Stimulated activated CD4-positive, alpha-beta T cell treated with anti-CD3 and anti-CD28 coated beads, Interleukin-2, amount 100 ng/mL, for 4 hours (primary cell): ENCODE results near the gene LARGE1.
"Not testable (repeated sequence)": the region's sequence is repeated elsewhere in the genome, so short reads cannot be mapped to it uniquely, and the experiment has no call there.

Experiments used
- DNase-seq: peaks from one replicate; pipeline ENCODE4 v3.0.0-alpha.2; 2020; ENCODE audit warnings: low read depth

Gene LARGE1

GRCh38 chr22:33591946-33592345, 328.3 kb downstream of the LARGE1 start:
- no peak for DNase-seq

GRCh38 chr22:33589297-33589696, 331.0 kb downstream of the LARGE1 start:
- no peak for DNase-seq

- no peak for DNase-seq
Observed at GRCh38 chr22:33588860-33589259, 331.4 kb downstream of the LARGE1 start.

- DNase-seq: no peak
Observed at GRCh38 chr22:33584152-33584551, 336.1 kb downstream of the LARGE1 start.

- DNase-seq: no peak
Observed at GRCh38 chr22:33582822-33583400, 337.4 kb downstream of the LARGE1 start.

- no peak for DNase-seq
Observed at GRCh38 chr22:33580310-33580709, 340.0 kb downstream of the LARGE1 start.

GRCh38 chr22:33579448-33580093, 340.7 kb downstream of the LARGE1 start:
- no peak for DNase-seq

- no peak for DNase-seq
Observed at GRCh38 chr22:33578752-33579151, 341.5 kb downstream of the LARGE1 start.

GRCh38 chr22:33577862-33578411, 342.3 kb downstream of the LARGE1 start:
- no peak for DNase-seq

- no peak for DNase-seq
Observed at GRCh38 chr22:33576205-33576604, 344.1 kb downstream of the LARGE1 start.

GRCh38 chr22:33575771-33576170, 344.5 kb downstream of the LARGE1 start:
- no peak for DNase-seq

- no peak for DNase-seq
Observed at GRCh38 chr22:33575041-33575440, 345.2 kb downstream of the LARGE1 start.

GRCh38 chr22:33573479-33573878, 346.8 kb downstream of the LARGE1 start:
- no peak for DNase-seq

GRCh38 chr22:33572086-33572485, 348.2 kb downstream of the LARGE1 start:
- no peak for DNase-seq

GRCh38 chr22:33570110-33570509, 350.2 kb downstream of the LARGE1 start:
- no peak for DNase-seq

GRCh38 chr22:33569559-33569958, 350.7 kb downstream of the LARGE1 start:
- DNase-seq: no peak

GRCh38 chr22:33569018-33569417, 351.3 kb downstream of the LARGE1 start:
- DNase-seq: no peak

GRCh38 chr22:33566495-33566894, 353.8 kb downstream of the LARGE1 start:
- DNase-seq: not testable (repeated sequence)

- no peak for DNase-seq
Observed at GRCh38 chr22:33565580-33565995, 354.7 kb downstream of the LARGE1 start.

GRCh38 chr22:33564683-33565082, 355.6 kb downstream of the LARGE1 start:
- DNase-seq: no peak

GRCh38 chr22:33563220-33563964, 356.9 kb downstream of the LARGE1 start:
- no peak for DNase-seq

- no peak for DNase-seq
Observed at GRCh38 chr22:33562501-33562900, 357.8 kb downstream of the LARGE1 start.
